ENCODE data around the gene BACE2.
"Not testable (repeated sequence)": the region's sequence is repeated elsewhere in the genome, so short reads cannot be mapped to it uniquely, and the experiment has no call there.

BACE2 gene

GRCh38 chr21:41215856-41216408, 48.0 kb downstream of the BACE2 start:
- no peak for DNase-seq (ENCODE audit: low spot score)

DNA sequence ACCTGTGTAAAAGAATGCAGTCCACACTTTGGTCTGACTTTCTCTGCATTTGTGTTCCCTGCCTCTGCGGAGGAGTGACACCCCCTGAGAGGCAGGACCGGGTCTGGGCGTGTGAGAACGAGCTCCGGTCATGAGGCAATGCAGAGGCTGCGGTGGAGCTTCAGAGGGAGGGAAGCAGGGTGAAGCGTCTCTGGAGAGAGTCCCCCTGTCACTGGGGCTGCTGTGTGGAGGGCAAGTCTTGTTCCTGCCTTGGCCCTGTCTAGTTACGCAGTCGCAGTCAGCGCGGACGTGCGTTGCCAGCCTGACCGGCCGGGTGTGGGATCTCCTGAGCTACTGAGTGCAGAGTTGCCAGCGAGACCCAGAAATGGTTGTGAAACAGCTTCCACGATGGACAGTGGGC, 48.5 kb downstream of the BACE2 start:
- no peak for DNase-seq (ENCODE audit: low spot score)

GRCh38 chr21:41217671-41218385, 49.9 kb downstream of the BACE2 start:
- no peak for DNase-seq (ENCODE audit: low spot score)

DNA sequence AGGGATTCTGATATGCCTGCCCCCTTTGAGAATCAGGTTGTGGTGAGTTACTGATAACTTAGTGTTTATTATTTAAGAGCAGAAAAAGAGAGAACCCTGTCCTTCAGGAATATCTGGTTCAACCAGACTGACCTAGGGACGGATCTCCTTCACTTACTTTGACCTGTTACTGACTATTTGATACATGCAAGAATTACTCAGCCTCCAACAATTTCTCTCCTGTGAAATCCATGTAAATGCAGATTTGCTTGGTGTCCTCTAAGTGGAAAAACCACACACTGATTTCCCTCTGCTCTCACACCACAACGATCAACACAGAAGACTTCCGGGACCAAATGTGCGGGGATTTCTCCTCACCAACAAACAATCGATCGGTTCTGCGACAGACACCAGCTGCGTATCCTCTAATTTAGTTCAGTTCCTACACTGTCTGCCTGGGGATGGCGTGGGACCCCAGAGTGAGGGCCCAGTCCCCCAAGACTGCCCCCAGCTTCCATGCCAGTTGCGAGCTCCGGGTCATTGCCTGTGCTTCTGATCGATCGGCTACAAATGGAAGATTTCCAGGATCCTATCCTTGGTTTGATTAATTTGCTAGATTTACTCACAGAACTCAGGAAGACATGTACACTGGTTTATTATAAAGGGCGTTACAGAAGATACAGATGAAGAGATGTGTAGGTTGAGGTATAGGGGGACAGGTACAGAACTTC, 51.7 kb downstream of the BACE2 start:
- no peak for DNase-seq (ENCODE audit: low spot score)

GRCh38 chr21:41220208-41220733, 52.3 kb downstream of the BACE2 start:
- no peak for DNase-seq (ENCODE audit: low spot score)

DNA sequence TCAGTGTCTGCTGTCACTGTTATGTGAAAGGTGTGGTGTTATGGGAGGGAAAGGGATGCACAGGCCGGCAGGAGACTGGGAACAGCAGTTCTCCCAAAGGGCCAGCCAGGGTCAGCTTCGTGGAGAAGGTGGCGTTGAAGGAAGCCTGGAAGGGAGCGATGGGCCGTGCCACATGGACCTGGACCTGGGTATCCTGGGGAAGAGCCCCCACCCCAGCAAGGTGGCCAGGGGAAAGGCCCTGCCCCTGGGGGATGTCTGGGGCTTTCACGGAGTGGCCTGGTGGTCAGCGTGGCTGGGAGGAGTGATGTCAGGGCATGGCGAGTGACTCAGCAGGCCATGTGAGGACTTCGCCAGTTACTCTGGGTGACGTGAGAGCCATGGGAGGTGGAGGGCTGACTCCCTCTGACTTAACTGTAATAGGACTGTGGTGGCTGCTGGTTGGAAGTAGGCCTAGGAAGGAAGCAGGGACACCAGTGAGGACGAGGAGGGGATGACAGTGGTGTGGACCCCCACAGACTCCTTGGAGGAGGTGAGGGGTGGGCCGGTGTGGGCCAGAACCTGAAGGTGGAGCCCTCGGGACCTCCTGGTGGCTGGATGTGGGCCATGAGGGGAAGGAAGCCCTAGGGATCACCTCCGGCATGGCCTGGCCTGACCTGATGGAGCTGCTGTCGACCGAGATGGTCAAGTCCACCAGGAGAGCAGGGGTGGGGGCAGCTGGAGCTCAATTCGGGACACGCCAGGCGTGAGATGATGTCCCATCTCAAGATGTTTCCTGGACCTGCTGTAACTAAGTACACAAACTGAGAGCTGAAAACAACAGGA, 54.5 kb downstream of the BACE2 start:
- DNase-seq (ENCODE audit: low spot score) = no peak

- no peak for DNase-seq (ENCODE audit: low spot score)
Measured at GRCh38 chr21:41226853-41227252, 58.9 kb downstream of the BACE2 start.

DNA sequence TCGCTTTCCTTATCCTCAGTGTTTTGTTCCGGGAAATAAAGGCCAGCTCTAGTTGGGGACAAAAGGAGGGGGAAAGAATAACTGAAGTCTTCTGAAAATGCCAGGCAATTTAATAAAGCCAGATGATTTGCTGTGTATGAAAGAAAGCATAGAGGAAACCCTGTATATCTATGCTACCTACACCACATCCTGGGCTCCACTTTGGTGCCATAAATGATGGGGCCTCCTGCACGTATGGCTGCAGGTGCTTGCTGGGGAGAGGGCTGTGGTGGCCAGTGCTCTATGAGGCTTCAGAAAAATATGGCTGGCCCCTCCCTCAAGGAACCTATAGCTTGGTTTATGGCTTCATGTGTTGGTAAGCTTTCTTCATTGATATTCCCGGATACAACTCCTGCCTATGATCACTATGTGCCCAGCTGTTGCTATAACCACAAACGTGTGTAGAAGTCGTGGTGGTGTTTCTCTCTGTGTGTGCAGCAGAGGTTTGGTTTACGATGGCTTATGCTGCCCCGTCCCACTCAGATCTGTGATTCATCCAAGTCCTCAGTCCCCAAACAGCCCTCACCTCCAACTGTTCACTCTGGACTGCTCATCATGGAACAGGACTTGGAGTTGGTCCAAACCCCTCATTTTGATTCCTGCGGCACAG, 59.5 kb downstream of the BACE2 start:
- DNase-seq (ENCODE audit: low spot score) = no peak

DNA sequence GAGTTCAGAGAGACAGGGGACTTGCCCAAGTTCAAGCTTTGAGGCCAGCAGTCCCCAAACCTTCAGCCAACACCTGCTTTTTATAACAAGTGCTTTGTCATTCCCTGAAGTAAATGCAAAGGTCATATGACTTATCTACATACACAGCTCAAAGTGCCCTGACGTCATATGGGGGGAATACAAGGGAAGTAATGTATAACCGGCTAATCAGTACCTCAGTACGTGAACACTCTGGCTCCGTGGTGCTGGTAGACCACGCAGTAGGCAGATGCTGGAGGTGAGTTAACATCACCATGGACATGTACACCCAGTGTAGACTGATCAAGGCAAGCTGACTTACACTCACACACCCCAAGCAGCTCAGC, 60.0 kb downstream of the BACE2 start:
- DNase-seq (ENCODE audit: low spot score) = no peak

- DNase-seq (ENCODE audit: low spot score) = no peak
Measured at GRCh38 chr21:41228492-41228891, 60.5 kb downstream of the BACE2 start.

GRCh38 chr21:41228958-41229357, 61.0 kb downstream of the BACE2 start:
- no peak for DNase-seq (ENCODE audit: low spot score)

DNA sequence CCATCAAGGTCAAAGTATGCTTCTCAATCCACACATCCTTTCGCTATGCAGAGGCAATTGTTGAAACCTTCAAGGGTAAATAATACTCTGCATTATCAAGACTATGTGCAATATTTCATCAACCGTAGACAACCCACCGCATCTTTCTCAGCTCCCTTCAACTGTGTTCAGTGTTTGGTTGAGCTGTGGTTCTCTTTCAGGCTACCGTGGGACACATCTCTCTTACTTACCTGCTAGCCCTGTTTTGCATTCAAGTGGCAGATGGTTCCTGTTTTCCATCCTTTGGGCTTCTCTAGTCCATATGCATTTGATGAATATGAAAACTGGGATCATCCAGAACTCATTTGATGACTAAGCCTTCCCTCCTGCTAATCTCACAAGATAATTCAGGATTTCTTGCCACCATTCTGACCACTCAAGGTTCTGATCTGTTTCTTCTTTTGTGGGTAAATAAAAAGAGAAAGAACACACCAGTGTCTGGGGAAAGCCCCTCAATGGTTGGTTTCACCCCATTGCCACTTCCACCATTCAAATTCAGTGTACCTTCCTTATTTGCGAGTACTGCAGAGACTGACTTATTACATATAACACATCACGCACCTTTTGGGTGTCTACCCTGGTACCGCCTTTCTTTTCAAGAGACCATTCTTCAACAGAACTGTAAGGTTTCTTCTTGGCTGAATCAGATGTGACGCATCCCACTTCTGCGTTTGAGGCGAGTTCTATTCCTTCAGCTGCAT, 61.7 kb downstream of the BACE2 start:
- no peak for DNase-seq (ENCODE audit: low spot score)

DNA sequence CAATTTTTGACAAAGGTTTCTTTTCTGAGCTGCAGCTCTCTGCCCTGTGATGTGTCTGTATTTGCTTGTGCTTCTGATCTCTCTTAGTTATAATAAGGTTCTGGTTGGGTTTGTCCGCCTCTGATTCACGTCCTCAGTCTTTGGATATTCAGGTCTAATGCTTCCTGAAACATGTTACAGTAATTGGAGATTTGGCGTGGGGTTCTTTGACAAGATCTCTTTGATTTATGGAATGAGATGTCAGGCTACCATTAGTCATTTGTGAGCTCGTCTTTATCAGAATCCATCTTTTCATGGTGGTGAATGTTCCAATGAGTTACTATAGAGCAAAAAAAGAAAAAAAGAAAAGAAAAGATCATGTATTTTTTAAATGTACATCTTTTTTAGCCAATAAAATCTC, 62.5 kb downstream of the BACE2 start:
- DNase-seq (ENCODE audit: low spot score) = no peak

DNA sequence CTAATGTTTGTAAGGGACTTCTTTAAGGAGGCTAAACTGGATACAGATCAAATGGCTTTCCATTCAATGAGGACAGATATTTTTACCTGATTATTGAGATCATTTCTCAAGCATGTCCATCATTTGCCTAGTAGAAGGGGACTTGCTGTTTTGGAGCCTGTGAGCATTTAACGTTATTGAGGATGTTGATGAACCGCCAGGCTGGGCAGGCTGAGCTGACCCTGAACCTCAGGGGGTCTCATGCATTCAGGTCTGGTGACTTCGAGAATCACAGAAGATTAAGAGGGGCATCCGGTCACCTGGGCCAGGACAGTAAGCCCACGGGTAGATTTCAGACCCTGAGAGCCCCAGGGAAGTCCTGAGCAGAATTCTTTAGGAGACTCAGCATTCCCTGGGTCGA, 63.1 kb downstream of the BACE2 start:
- no peak for DNase-seq (ENCODE audit: low spot score)

DNA sequence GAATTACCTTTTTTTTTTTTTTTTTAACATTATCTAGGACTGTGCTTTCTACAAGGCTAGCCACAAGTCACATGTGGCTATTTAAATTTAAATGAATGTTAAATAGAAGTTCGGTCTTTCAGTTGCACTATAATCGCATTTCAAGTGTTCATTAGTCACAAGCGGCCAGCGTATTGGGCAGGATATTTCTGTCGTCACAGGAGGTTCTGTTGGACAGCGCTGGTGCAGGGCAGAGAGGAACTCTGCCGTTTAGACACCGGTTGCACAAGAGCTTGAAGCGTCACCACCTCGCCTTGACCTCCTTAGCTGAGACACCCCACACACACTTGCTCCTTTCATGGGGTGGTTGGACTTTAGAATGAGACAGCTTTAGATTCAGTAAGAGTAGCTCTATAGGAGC, 64.1 kb downstream of the BACE2 start:
- no peak for DNase-seq (ENCODE audit: low spot score)

DNA sequence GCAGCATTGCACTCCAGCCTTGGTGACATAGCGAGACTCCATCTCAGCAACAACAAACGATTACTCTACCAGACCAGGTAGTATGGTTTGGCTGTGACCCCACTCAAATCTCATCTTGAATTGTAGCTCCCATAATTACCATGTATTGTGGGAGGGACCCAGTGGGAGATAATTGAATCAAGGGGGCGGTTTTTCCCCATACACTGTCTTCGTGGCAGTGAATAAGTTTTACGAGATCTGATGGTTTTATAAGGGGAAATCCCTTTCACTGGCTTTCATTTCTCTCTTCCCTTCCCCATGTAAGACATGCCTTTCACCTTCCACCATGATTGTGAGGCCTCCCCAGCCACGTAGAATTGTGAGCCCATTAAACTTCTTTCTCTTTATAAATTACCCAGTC, 66.0 kb downstream of the BACE2 start:
- no peak for DNase-seq (ENCODE audit: low spot score)

DNA sequence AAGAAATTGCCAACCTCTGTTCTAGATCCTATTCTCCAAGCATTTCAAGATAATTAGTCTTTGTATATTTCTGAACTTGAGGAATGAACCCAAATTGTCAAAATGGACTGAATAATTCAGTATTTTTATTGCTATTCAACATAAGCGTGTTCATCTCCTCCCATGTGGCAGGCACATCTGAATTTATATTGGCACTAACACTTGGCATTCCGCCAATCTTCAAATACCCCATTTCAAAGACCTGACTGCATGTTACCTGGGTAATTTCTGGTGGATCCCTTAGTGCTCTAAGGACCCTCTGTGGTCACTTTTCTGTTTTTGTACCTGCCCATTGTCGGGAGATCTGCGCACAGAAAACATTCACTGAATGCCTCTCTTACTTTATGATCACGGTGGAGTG, 66.6 kb downstream of the BACE2 start:
- DNase-seq (ENCODE audit: low spot score) = no peak

GRCh38 chr21:41235201-41235600, 67.2 kb downstream of the BACE2 start:
- DNase-seq (ENCODE audit: low spot score) = no peak

GRCh38 chr21:41236352-41236973, 68.5 kb downstream of the BACE2 start:
- no peak for DNase-seq (ENCODE audit: low spot score)

DNA sequence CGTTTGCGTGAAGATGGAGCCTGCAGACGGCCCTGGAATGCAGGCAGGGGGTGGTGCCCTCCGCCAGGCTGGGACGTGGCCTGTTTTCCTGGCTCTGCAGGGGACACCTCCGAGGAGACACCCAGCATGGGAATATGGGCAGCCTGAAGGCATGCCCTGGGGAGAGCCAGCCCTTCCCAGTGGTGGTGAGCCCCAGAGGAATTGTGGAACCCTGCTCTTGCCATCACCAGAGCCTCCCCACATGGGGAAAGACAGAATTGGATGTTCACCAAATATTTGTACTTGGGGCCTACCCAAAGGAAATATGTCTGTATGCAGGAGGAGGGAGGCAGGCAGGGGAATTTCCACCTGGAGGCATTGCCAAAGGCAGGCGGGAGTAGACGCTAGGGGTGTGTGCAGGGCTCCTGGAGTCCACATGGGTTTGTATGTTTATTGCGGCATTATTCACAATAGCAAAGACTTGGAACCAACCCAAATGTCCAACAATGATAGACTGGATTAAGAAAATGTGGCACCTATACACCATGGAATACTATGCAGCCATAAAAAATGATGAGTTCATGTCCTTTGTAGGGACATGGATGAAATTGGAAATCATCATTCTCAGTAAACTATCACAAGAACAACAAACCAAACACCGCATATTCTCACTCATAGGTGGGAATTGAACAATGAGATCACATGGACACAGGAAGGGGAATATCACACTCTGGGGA, 70.3 kb downstream of the BACE2 start:
- DNase-seq (ENCODE audit: low spot score) = not testable (repeated sequence)
